Cardiac atrium fibroblast (primary cell): ENCODE results near the gene AP4E1. TPM values are rescaled to one million over a fixed set of nuclear protein-coding genes. Genes with fewer than 3 reads are reported as not detected.

Experiments
- total RNA-seq: library from RNA; depleted of rRNA; stranded (reverse); fragments of >200 nt; gene quantifications from 2 replicates; pipeline ENCODE4 v1.2.3, GENCODE V29; 2015

AP4E1 gene
- total RNA-seq = 7.8 and 12.0 TPM in 2 replicates

DNA sequence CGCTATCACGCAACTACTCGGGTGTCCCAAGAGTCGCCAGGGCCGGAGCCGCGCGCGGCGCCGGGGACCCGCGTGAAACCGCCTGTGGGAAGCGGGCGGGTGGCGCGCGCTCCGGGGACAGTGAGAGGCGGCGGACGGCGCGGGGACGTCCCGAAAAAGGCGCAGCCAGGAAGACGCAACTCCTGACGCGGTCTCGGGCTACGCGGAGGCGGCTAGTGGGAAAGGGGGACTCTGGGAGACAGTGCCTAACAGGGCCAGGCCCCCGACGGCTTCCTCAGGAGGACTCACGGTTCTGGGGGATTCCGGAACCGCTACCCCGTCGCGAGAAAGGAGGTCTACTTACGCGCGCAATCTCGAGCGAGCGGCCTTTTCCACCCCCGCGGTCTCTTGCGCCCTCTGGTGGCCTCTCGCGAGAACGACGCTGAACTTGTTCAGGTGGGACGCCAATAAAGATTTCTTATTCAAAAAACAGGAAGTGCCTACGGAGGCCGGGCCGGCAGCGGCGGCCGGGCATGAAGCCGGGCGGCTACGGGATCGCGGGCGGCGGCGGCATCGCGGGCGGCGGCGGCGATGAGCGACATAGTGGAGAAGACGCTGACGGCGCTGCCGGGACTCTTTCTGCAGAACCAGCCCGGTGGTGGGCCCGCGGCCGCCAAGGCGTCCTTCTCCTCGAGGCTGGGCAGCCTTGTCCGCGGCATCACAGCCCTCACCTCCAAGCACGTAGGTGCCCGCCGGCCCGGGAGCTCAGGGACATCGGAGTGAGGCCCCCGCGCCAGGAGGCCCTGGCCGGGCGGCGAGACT lies at the start of gene AP4E1:
AP4E1 (plus strand) TSS at position 475 of the 801 bp plus-strand sequence; CDS start at position 571, 96 bp downstream.

Other genes starting within 250 kb of the AP4E1 start
- gene TRPM7, start 221.9 kb upstream of the AP4E1 start, total RNA-seq = 21.3 and 23.3 TPM in 2 replicates
- 112 and 124 TPM in 2 replicates for gene SPPL2A, start 143.0 kb upstream of the AP4E1 start, total RNA-seq
- 3.8 and 8.1 TPM in 2 replicates for gene TNFAIP8L3, start 186.2 kb downstream of the AP4E1 start, total RNA-seq